Occipital lobe (tissue), 2 donors: Measurements from ENCODE around the gene TREM2. TPM values are rescaled to one million over a fixed set of nuclear protein-coding genes. Genes with fewer than 3 reads are reported as not detected.
"Not testable (repeated sequence)": the region's sequence is repeated elsewhere in the genome, so short reads cannot be mapped to it uniquely, and the experiment has no call there.

Experiments
- DNase-seq: peaks from one replicate; lab custom pipeline; 2025; lab: John Stamatoyannopoulos, UW
- total RNA-seq: library from RNA; depleted of rRNA; stranded (reverse); fragments of >200 nt; gene quantifications from one replicate; pipeline ENCODE4 v1.2.3, GENCODE V29; 2014

The TREM2 gene
- 10.5 TPM for total RNA-seq

GRCh38 chr6:41162687-41163418 lies at the start of gene TREM2:
TREM2 (minus strand) TSS chr6:41163116; CDS start chr6:41163082, 34 bp downstream.
- no peak for DNase-seq

GRCh38 chr6:41209547-41210320 lies 46.8 kb upstream of the TREM2 start:
- no peak for DNase-seq

- DNase-seq = no peak
Observed at GRCh38 chr6:41208439-41209106, 45.7 kb upstream of the TREM2 start.

- no peak for DNase-seq
Observed at GRCh38 chr6:41204156-41204555, 41.2 kb upstream of the TREM2 start.

- no peak for DNase-seq
Observed at GRCh38 chr6:41201764-41202173, 38.9 kb upstream of the TREM2 start.

- no peak for DNase-seq
Observed at GRCh38 chr6:41200901-41201763, 38.2 kb upstream of the TREM2 start, which contains the start of gene TREML2. TREML2 (minus strand) TSS chr6:41201149; CDS start chr6:41201008, 141 bp downstream.

- no peak for DNase-seq
Observed at GRCh38 chr6:41200296-41200900, 37.5 kb upstream of the TREM2 start.

GRCh38 chr6:41199552-41200246 lies 36.8 kb upstream of the TREM2 start:
- DNase-seq = no peak

- no peak for DNase-seq
Observed at GRCh38 chr6:41197234-41197633, 34.3 kb upstream of the TREM2 start.

- DNase-seq = no peak
Observed at GRCh38 chr6:41194386-41194785, 31.5 kb upstream of the TREM2 start.

- no peak for DNase-seq
Observed at GRCh38 chr6:41193884-41194283, 31.0 kb upstream of the TREM2 start.

GRCh38 chr6:41193171-41193734 lies 30.3 kb upstream of the TREM2 start:
- DNase-seq = no peak

- DNase-seq = no peak
Observed at GRCh38 chr6:41191569-41191968, 28.7 kb upstream of the TREM2 start.

GRCh38 chr6:41190791-41191190 lies 27.9 kb upstream of the TREM2 start:
- DNase-seq = no peak

- no peak for DNase-seq
Observed at GRCh38 chr6:41189967-41190366, 27.1 kb upstream of the TREM2 start.

- DNase-seq = not testable (repeated sequence)
Observed at GRCh38 chr6:41189046-41189445, 26.1 kb upstream of the TREM2 start.

- DNase-seq = no peak
Observed at GRCh38 chr6:41187924-41188886, 25.3 kb upstream of the TREM2 start.

GRCh38 chr6:41186031-41186562 lies 23.2 kb upstream of the TREM2 start:
- DNase-seq = no peak
